ENCODE data around the gene ZNF787. TPM values are rescaled to one million over a fixed set of nuclear protein-coding genes. Genes with fewer than 3 reads are reported as not detected.

ZNF787 gene
- total RNA-seq, 1 experiment from 2014 or later: 54.6 TPM

DNA sequence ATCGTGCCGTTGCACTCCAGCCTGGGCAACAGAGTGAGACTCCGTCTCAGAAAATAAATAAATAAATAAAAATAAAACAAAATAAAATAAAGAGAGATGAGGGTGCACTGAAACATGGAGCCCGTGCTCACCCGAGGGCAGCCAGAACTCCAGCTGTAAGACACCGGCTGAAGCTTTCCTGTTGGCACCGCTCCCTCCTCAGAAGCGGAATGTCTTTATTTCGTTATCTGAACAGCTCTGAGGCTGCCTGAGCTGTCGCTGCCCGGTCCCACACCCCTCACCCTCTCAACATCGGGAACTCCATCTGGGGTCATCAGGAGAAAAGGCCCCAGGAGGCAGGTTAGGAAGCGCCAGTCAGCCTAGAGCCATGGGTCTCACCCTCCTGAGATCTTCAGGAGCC, 24.4 kb downstream of the ZNF787 start:
- no peak for DNase-seq
- Histone ChIP-seq H3K27ac (ENCODE audit: insufficient read length, low read depth, low read length) (no peak overlapping the region), H3K27me3 (ENCODE audit: insufficient read depth, low read length) (no peaks in the 10 kb centered on the region), H3K9ac (ENCODE audit: extremely low read depth, insufficient read length, low read length) (no peak overlapping the region), H2BK120ac (ENCODE audit: low read depth, low read length, poor library complexity, severe bottlenecking) (no peak overlapping the region), H3K23me2 (ENCODE audit: insufficient read length, low read depth, low read length, poor library complexity, severe bottlenecking) (no peaks in the 10 kb centered on the region), H3K23ac (ENCODE audit: insufficient read length, low read depth, low read length) (no peak overlapping the region), H2BK5ac (ENCODE audit: insufficient read length, low read length) (no peak overlapping the region), H4K8ac (replicated peaks; ENCODE audit: insufficient read length, low read depth, low read length) (no peak overlapping the region), H4K5ac (ENCODE audit: insufficient read length, low read depth, low read length) (no peak overlapping the region), H3T11ph (ENCODE audit: low read length) (no peak overlapping the region), H3K14ac (ENCODE audit: insufficient read depth, low read length) (no peak overlapping the region), H3K4me1 (ENCODE audit: insufficient read depth, low read length) (no peaks in the 10 kb centered on the region), H3K79me2 (ENCODE audit: insufficient read depth, low read length) (no peaks in the 10 kb centered on the region; the same call in 1 of the 2 replicates), H3K18ac (ENCODE audit: insufficient read length, low read depth, low read length) (peak overlapping the region; percentile 25), H2BK20ac (ENCODE audit: low read depth, low read length, poor library complexity, severe bottlenecking) (no peak overlapping the region), H3K79me1 (ENCODE audit: insufficient read depth, low read depth, low read length, poor library complexity, severe bottlenecking) (peaks cover 6% of the 10 kb centered on the region), H4K20me1 (ENCODE audit: control insufficient read depth, insufficient read depth, insufficient read length) (peaks cover 2% of the 10 kb centered on the region), H2BK12ac (ENCODE audit: insufficient read length, low read depth, low read length) (no peak overlapping the region), H3K56ac (ENCODE audit: insufficient read length, low read depth, low read length) (no peak overlapping the region), H2BK15ac (ENCODE audit: low read depth, low read length) (no peak overlapping the region), H3K9me3 (ENCODE audit: control insufficient read depth, low read depth, low read length) (no peaks in the 10 kb centered on the region), H2AFZ (ENCODE audit: low read length) (no peak overlapping the region), H3K4me2 (ENCODE audit: insufficient read depth, insufficient read length, low read length) (no peak overlapping the region), H2AK5ac (ENCODE audit: insufficient read length, low read length) (no peak overlapping the region), H3K4ac (ENCODE audit: low read depth, low read length) (no peak overlapping the region), H4K91ac (ENCODE audit: insufficient read length, low read depth, low read length) (no peak overlapping the region)
- H3K27me3 Mint-ChIP-seq (ENCODE audit: low read depth): no peaks in the 10 kb centered on the region
- no CpG with 5 or more reads among the region's 13 CpGs for WGBS (ENCODE audit: extremely low coverage, insufficient read length, low lambda C conversion rate)
- peaks cover 10 to 11% of the 10 kb centered on the region in 2 experiments; a peak in 3 of 4 replicates for H3K4me1 Mint-ChIP-seq
- TF ChIP-seq, protein P1, sequence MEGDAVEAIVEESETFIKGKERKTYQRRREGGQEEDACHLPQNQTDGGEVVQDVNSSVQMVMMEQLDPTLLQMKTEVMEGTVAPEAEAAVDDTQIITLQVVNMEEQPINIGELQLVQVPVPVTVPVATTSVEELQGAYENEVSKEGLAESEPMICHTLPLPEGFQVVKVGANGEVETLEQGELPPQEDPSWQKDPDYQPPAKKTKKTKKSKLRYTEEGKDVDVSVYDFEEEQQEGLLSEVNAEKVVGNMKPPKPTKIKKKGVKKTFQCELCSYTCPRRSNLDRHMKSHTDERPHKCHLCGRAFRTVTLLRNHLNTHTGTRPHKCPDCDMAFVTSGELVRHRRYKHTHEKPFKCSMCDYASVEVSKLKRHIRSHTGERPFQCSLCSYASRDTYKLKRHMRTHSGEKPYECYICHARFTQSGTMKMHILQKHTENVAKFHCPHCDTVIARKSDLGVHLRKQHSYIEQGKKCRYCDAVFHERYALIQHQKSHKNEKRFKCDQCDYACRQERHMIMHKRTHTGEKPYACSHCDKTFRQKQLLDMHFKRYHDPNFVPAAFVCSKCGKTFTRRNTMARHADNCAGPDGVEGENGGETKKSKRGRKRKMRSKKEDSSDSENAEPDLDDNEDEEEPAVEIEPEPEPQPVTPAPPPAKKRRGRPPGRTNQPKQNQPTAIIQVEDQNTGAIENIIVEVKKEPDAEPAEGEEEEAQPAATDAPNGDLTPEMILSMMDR (conservative IDR thresholded peaks at IDR 0.05): no peak
- peaks cover 8 to 12% of the 10 kb centered on the region in 2 experiments; a peak in 3 of 5 replicates for H3K9me3 Mint-ChIP-seq
- no peak overlapping the region for H3K27ac Mint-ChIP-seq
- no peak overlapping the region for H3K4me3 Mint-ChIP-seq
- H3K36me3 Mint-ChIP-seq (ENCODE audit: insufficient read depth in 1 of 3, low read depth in 3 of 3): peaks cover 45 to 57% (median 57%) of the 10 kb centered on the region in 3 experiments
